GM21576 (cell line): Measurements from ENCODE around the gene LPAR1.

Experiments used
- ATAC-seq: cut with Tn5 transposase; IDR thresholded peaks from one replicate; pipeline ENCODE4 v1.9.1; 2021; ENCODE audit warnings: mild to moderate bottlenecking, moderate library complexity; ENCODE audit not compliant: unreplicated experiment

LPAR1 gene

GRCh38 chr9:111001526-111001925 is 36.7 kb downstream of the LPAR1 start:
- no peak for ATAC-seq

- no peak for ATAC-seq
These were observed 38.1 kb downstream of the LPAR1 start for GRCh38 chr9:111000202-111000601.

DNA sequence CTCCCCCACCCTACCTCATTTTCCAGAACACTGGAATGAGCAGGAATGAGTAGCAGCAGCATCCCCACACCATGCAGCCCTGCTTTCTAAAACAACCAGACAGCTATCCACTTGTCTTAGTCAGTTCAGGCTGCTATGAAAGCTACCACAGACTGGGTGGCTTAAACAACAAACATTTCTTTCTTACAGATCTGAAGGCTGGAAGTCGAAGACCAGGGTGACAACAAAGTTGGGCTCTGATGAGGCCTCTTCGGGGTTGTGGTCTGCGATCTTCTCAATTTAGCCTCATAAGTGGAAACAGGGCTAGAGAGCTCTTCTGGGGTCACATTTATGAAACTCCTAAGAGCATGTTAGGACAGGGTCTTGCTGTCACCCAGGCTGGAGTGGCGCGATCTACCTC is 38.9 kb downstream of the LPAR1 start:
- ATAC-seq: no peak

DNA sequence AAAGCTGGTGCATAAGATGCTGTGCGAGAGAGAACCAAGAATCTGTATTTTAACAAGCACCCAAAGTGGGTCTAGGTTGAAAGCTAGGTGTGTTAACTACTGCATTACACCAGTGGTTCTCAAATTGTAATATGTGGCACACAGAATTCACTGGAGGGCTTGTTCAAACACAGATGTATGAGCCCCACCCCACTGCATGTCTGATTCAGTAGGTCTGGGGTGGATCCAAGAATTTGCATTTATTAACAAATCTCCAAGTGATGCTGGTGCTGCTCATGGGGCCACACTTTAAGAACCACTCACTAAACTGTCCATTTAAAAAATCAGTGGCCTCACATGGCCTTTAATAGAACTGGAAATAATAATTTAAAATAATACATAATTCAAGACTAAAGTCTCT is 40.4 kb downstream of the LPAR1 start:
- no peak for ATAC-seq

GRCh38 chr9:110996436-110997220 is 41.6 kb downstream of the LPAR1 start:
- ATAC-seq: no peak

DNA sequence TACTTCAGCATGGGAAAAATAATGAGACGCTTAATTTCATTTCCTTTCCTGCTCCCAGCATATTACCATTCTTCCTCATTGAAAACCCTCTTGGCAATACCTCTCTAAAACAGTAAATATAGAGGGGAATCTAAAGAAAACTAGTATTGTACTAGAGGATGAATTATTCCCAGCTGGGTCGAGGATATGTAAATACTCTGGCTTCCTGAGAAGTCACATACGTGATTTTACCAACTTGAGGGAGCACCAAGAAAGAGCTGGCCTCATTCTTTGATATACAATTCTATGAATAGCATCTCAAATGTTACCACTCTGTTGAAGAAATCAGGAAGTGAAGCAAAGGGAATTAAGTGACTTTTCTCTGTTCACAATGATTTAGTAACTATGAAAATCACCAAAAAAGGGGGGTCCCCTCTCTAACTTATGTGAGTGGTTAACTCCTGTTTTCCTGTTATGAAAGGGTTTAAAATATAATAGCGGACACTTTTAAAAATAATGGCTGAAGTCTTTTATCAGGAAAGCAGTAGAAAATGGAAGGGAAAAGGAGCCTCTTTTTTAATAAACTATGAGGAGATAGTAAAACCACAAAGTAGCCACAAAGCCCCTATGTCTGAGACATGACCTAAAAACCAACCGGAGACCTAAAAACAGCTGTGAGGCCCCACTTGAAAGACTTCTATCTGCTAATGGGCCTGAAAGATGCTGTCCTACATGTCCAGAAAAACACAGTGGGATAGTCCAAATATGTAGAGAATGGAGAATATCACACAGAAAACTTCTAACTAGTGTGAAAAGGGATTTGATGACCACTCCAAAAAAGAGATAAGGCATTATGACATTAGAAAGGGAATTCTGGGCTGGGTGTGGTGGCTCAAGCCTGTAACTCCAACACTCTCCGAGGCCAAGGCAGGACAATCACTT is 42.6 kb downstream of the LPAR1 start:
- ATAC-seq: no peak

DNA sequence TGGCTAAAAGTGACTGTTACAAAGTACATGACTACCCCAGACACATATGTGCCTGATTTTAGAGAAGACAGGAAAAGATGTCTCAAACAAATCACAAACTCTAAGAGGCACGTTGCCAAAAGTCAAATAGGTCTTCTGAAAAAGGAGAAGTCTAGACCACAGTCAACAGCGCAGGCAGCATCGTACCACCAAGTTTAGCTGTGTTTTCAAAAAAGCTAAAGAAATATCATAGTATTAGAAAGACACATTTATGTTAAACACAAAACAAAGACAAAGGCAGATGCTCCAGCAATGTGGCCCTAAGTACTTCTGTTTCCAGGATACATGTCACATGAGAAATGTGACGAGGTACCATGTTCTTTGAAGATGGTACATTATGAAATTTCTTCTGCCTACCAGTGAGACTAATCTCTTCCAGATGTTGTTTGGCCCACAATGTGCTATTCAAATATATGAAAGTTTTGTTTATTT is 43.5 kb downstream of the LPAR1 start:
- no peak for ATAC-seq

DNA sequence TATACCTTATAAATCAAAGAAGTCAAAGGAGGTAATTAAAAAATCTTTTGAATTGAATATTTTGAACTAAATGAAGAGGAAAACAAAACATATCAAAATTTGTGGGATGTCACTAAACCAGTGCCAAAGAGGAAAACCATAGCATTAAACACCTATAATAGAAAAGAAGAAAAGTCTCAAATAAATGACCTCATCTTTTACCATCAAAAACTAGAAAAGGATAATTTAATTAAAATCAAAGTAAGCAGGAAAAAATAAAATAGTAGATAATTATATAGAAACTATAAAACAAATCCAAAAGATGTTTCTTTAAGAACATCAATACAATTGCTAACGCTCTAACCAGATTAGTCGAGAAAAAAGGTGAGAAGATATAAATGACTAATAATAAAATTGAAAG is 47.8 kb downstream of the LPAR1 start:
- no peak for ATAC-seq

DNA sequence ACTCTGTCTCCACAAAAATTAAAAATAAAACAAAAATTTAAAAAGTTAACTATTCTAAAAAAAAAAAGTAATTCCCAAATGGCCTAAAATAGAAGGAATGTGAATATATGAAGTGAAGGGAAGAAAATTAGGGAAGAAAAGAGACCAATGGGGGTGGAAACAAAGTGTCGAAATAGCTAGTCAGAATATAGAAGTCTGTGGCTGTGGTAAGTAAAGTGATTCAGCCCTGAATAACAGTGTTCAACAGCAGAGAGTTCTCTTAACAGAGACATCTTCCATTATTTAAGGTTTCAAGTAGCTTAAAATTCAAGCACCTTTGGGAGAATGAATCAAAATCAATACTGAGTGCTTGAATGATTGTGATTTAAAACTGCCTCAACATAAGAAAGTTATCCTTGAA is 51.7 kb downstream of the LPAR1 start:
- ATAC-seq: no peak

- ATAC-seq: no peak
These were observed 53.3 kb downstream of the LPAR1 start for GRCh38 chr9:110984890-110985437.

- ATAC-seq: no peak
These were observed 58.0 kb downstream of the LPAR1 start for GRCh38 chr9:110980261-110980660.

- no peak for ATAC-seq
These were observed 58.6 kb downstream of the LPAR1 start for GRCh38 chr9:110979636-110980035.

GRCh38 chr9:110978516-110978915 is 59.8 kb downstream of the LPAR1 start:
- ATAC-seq: no peak

DNA sequence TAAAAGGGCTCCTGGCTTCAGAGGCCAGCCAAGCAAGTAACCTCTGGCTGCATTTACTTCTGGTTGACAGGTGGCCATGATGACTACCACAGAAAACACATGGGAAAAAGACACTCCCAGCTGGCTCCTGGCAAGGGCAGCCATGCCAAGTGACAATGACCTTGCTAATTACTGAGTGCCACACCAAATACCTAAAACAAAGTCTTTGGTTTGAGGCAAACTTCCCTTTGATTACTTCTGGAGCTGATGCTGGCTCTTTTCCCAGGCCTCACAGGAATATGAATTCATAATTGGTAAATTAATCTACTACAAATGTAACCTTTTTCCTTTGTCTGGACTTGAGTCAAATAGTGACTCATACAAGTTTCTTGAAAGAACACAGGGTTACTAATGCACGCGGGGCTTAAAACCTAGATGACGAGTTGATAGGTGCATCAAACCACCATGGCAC is 61.0 kb downstream of the LPAR1 start:
- no peak for ATAC-seq

DNA sequence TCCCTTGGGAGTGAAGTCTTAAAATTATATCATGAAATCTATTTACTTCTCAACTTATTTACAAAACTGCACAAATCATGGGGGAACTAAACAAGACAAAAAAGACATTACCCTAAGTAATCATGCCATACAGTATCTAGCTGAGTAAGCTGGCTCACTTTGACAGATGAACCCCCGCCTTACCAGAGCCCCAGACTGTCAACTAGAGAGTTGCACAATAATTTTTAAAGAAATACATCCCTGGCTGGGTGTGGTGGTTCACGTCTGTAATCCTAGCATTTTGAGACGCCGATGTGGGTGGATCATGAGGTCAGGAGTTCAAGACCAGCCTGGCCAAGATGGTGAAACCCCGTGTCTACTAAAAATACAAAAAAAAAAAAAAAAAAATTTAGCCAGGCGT is 62.3 kb downstream of the LPAR1 start:
- no peak for ATAC-seq

GRCh38 chr9:110975278-110975677 is 63.0 kb downstream of the LPAR1 start:
- ATAC-seq: no peak

GRCh38 chr9:110971705-110972104 is 66.6 kb downstream of the LPAR1 start:
- no peak for ATAC-seq

DNA sequence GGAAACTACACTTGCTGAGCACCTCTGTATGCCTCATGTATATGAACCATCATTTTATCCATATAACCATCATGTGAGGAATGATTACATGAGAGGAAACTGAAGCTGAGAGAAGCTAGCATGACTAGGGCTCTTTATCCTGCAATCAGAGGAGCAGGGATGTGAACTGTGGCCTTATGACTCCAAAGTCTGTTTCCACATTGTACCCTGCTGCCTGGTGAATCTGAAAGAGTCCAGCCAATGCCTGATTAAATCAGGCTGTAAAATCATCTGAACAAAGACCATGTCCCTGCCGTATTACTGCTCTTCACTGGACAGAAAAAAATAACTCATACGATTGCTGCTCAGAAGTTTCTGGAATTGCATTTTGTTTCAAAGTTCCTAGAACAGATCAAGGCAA is 67.0 kb downstream of the LPAR1 start:
- ATAC-seq: no peak

- no peak for ATAC-seq
These were observed 68.3 kb downstream of the LPAR1 start for GRCh38 chr9:110969971-110970386.

GRCh38 chr9:110968096-110968495 is 70.2 kb downstream of the LPAR1 start:
- ATAC-seq: no peak

DNA sequence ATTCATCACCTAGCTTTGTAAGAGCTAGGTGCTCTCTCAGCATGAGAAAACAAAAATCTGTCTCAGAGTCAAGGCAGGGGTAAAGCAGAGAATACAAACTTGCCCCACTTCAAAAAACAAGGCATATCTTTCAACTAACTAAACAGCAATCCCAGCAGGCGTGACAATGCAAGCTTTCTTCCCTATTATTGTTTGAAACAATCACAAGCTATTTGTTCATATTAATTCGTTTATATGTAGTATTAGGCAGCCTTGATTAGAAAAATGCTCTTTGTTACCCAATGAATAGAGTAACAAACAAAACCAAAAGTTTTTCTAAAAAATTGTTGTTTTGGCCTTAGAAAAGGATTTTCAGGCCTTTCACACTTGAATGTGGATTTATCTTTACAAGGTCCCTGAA is 71.1 kb downstream of the LPAR1 start:
- ATAC-seq: no peak

DNA sequence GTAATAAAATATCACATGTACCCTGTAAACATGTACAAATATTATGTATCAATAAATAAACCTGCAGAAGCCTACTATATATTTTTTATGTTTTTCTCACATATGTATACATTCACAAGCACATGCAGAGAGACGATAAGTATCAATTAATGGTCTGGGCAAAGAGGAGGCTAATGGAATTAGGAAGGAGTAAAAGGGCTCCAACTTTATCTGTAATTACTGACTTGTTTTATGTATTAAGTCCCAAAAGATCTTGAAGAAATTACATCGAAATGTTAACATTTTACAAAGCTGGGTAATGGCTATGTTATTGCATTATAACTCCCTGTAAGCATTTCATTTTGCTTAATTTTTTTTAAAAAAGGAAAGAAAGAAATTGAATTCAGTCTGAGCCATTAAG is 78.0 kb downstream of the LPAR1 start:
- no peak for ATAC-seq
